Subcutaneous abdominal adipose tissue (tissue), 5 donors: ENCODE measurements around the gene SPINDOC.
A peak's percentile ranks its signal among the peaks of the same experiment; 100 is the strongest.
"Not testable (repeated sequence)": the region's sequence is repeated elsewhere in the genome, so short reads cannot be mapped to it uniquely, and the experiment has no call there.

Experiments
- H3K27ac ChIP-seq: one replicate; pipeline ENCODE4 v1.7.0; 2013; ENCODE audit warnings: low read depth, mild to moderate bottlenecking, inconsistent platforms, low read length, moderate library complexity
- H3K27me3 ChIP-seq, 5 donors: one replicate each; pipeline ENCODE4 v1.7.0; 2013; ENCODE audit warnings: low read length in 5 of 5, inconsistent platforms in 1 of 5; ENCODE audit not compliant: control insufficient read depth in 5 of 5, insufficient read depth in 4 of 5
- H3K36me3 ChIP-seq, 5 donors: one replicate each; pipeline ENCODE4 v1.7.0; 2013; ENCODE audit warnings: low read length in 5 of 5; ENCODE audit not compliant: control insufficient read depth in 5 of 5, insufficient read depth in 5 of 5
- H3K4me1 ChIP-seq, 5 donors: one replicate each; pipeline ENCODE4 v1.7.0; 2013; ENCODE audit warnings: low read length in 5 of 5, mild to moderate bottlenecking in 3 of 5, moderate library complexity in 1 of 5; ENCODE audit not compliant: control insufficient read depth in 5 of 5, insufficient read depth in 5 of 5
- H3K4me3 ChIP-seq, 5 donors: one replicate each; pipeline ENCODE4 v1.7.0; 2013; ENCODE audit warnings: low read length in 5 of 5, low read depth in 1 of 5
- H3K9ac ChIP-seq, 5 donors: one replicate each; pipeline ENCODE4 v1.7.0; 2013; ENCODE audit warnings: low read length in 5 of 5, mild to moderate bottlenecking in 4 of 5, moderate library complexity in 3 of 5
- H3K9me3 ChIP-seq, 5 donors: one replicate each; pipeline ENCODE4 v1.7.0; 2013; ENCODE audit warnings: low read length in 5 of 5; ENCODE audit not compliant: control insufficient read depth in 5 of 5
- donor health status: healthy.
- donor health status: healthy.
- donor health status: healthy.
- donor health status: healthy.
- donor health status: healthy.

The SPINDOC gene

DNA sequence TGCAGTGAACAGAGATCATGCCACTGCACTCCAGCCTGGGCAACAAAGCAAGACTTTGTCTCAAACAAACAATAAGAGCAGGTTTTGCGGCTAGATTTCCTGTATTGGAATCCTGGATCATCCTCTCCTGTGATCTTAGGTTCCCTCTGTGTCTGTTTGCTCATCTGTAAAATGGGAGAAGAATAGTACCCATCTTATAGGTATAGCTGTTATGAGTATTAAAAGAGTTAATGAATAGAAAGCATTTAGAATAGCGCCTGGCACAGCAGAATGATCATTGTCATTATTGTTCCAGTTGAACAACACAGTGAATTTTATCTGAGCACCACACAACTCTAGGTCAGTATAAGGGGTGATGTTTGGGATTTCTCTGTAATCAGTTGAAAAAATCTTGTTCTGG is 36.4 kb downstream of the SPINDOC start:
- Histone ChIP-seq H3K9me3 (no peaks in the 10 kb centered on the region), H3K27ac (no peak overlapping the region), H3K4me3 (no peak overlapping the region), H3K9ac (no peak overlapping the region), H3K4me1 (peaks cover 9 to 55% (median 40%) of the 10 kb centered on the region in 5 donors), H3K36me3 (peaks cover 0 to 3% (median 0%) of the 10 kb centered on the region in 5 donors), H3K27me3 (no peaks in the 10 kb centered on the region)

GRCh38 chr11:63850920-63851319 is 37.7 kb downstream of the SPINDOC start:
- H3K36me3 ChIP-seq, result peaks cover 0 to 3% (median 0%) of the 10 kb centered on the region in 5 donors
- H3K9me3 ChIP-seq, result no peaks in the 10 kb centered on the region
- H3K9ac ChIP-seq, result peak overlapping the region in 1 of 5 donors; percentile 25
- peaks cover 9 to 55% (median 33%) of the 10 kb centered on the region in 5 donors for H3K4me1 ChIP-seq
- H3K27me3 ChIP-seq, result no peaks in the 10 kb centered on the region
- peak overlapping the region; percentile 55 for H3K27ac ChIP-seq
- H3K4me3 ChIP-seq, result no peak overlapping the region

GRCh38 chr11:63851364-63851763 is 38.1 kb downstream of the SPINDOC start:
- H3K4me3 ChIP-seq, result no peak overlapping the region
- no peaks in the 10 kb centered on the region for H3K9me3 ChIP-seq
- peaks cover 9 to 55% (median 33%) of the 10 kb centered on the region in 5 donors for H3K4me1 ChIP-seq
- peaks cover 0 to 3% (median 0%) of the 10 kb centered on the region in 5 donors for H3K36me3 ChIP-seq
- H3K9ac ChIP-seq, result peak overlapping the region in 4 of 5 donors; percentile 20 to 59 (median 24)
- H3K27me3 ChIP-seq, result no peaks in the 10 kb centered on the region
- H3K27ac ChIP-seq, result peak overlapping the region; percentile 55

DNA sequence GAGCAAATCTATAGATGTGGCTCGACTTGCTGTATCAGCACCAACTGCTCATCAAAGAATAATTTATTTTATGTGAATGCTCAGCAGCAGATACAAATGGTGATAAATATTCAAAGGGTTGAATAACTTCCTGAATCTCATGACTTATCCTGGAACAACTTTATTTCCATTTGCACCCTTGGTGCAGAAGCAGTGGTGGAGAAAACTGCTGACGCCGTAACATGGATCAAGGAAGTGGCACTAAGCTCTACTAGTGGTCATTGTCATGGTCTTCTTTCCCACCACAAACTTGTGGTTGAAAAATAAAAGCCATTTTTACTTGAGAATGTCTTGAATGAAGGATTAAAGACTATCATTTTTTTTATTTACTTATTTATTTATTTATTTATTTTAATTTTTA is 40.2 kb downstream of the SPINDOC start:
- no peaks in the 10 kb centered on the region for H3K9me3 ChIP-seq
- no peak overlapping the region for H3K9ac ChIP-seq
- no peaks in the 10 kb centered on the region for H3K27me3 ChIP-seq
- peaks cover 9 to 50% (median 26%) of the 10 kb centered on the region in 5 donors for H3K4me1 ChIP-seq
- no peak overlapping the region for H3K4me3 ChIP-seq
- peaks cover 0 to 3% (median 0%) of the 10 kb centered on the region in 5 donors for H3K36me3 ChIP-seq
- no peak overlapping the region for H3K27ac ChIP-seq

DNA sequence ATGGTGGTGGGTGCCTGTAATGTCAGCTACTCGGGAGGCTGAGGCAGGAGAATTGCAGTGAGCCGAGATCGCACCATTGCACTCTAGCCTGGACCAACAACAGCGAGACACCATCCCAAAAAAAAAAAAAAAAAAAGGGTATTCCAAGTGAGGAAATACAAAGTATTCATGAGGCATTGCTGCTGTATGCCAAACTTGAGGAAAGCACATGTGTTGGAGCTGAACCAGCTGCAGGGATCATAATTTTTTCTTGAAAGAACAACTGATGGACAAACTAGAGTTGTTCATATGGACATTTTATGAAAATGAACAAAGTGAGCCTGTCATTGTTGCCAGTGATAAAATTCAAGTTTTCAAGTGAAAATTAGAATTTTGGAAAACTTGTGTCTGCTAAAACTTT is 41.4 kb downstream of the SPINDOC start:
- peak overlapping the region; percentile 83 for H3K27ac ChIP-seq
- H3K4me1 ChIP-seq, result peaks cover 9 to 59% (median 35%) of the 10 kb centered on the region in 5 donors
- H3K36me3 ChIP-seq, result no peaks in the 10 kb centered on the region
- H3K9ac ChIP-seq, result no peak overlapping the region
- H3K4me3 ChIP-seq, result no peak overlapping the region
- no peaks in the 10 kb centered on the region for H3K27me3 ChIP-seq
- H3K9me3 ChIP-seq, result no peaks in the 10 kb centered on the region

DNA sequence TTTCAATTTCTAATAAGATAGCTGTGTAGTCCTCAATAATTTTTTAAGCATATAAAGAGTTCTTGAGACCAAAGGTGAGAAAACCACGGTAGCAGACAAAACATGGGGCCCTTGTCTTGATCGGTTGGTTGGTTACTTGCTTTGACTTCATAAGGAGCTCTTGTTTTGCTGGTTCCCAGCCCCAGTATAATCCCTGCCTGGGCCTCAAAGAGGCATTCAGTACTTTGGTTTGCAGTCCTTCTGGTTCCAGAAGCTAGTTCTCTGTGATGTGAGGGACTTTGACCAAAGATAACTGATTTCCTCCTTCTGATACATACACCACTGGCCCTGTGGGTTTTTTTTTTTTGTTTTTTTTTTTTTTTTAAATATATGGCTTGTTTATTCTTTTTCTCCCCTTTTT is 42.7 kb downstream of the SPINDOC start:
- Histone ChIP-seq H3K9me3 (no peaks in the 10 kb centered on the region), H3K27ac (peak overlapping the region; percentile 83), H3K27me3 (no peaks in the 10 kb centered on the region), H3K4me1 (peaks cover 8 to 54% (median 29%) of the 10 kb centered on the region in 5 donors), H3K36me3 (no peaks in the 10 kb centered on the region), H3K4me3 (no peak overlapping the region), H3K9ac (no peak overlapping the region)

GRCh38 chr11:63858628-63859550 is 45.6 kb downstream of the SPINDOC start:
- Histone ChIP-seq H3K36me3 (peaks cover 0 to 12% (median 8%) of the 10 kb centered on the region in 5 donors), H3K9me3 (no peaks in the 10 kb centered on the region), H3K4me3 (no peak overlapping the region), H3K4me1 (peaks cover 4 to 35% (median 21%) of the 10 kb centered on the region in 5 donors), H3K27me3 (no peaks in the 10 kb centered on the region), H3K27ac (peak overlapping the region; percentile 54), H3K9ac (no peak overlapping the region)

GRCh38 chr11:63862923-63863322 is 49.7 kb downstream of the SPINDOC start:
- Histone ChIP-seq H3K36me3 (peaks cover 0 to 14% (median 8%) of the 10 kb centered on the region in 5 donors), H3K27ac (no peak overlapping the region), H3K9me3 (no peaks in the 10 kb centered on the region), H3K27me3 (no peaks in the 10 kb centered on the region), H3K4me3 (no peak overlapping the region), H3K9ac (peak overlapping the region in 1 of 5 donors; percentile 34), H3K4me1 (peaks cover 3 to 35% (median 33%) of the 10 kb centered on the region in 5 donors)

- not testable (repeated sequence) for H3K9ac ChIP-seq, H3K27me3 ChIP-seq, H3K27ac ChIP-seq, H3K4me3 ChIP-seq, H3K9me3 ChIP-seq
- peaks cover 0 to 14% (median 8%) of the 10 kb centered on the region in 5 donors for H3K36me3 ChIP-seq
- H3K4me1 ChIP-seq, result peaks cover 7 to 32% (median 31%) of the 10 kb centered on the region in 5 donors
Measured at GRCh38 chr11:63863620-63864019, 50.4 kb downstream of the SPINDOC start.

- no peaks in the 10 kb centered on the region for H3K9me3 ChIP-seq
- H3K4me1 ChIP-seq, result peaks cover 17 to 51% (median 48%) of the 10 kb centered on the region in 5 donors
- peak overlapping the region; percentile 5 for H3K27ac ChIP-seq
- no peaks in the 10 kb centered on the region for H3K27me3 ChIP-seq
- H3K9ac ChIP-seq, result peak overlapping the region in 1 of 5 donors; percentile 26
- no peak overlapping the region for H3K4me3 ChIP-seq
- peaks cover 0 to 14% (median 8%) of the 10 kb centered on the region in 5 donors for H3K36me3 ChIP-seq
Measured at GRCh38 chr11:63866211-63866610, 53.0 kb downstream of the SPINDOC start.
